ENCODE data around the gene ARHGEF17. TPM values are rescaled to one million over a fixed set of nuclear protein-coding genes. Genes with fewer than 3 reads are reported as not detected.

The ARHGEF17 gene
- not detected for total RNA-seq

GRCh38 chr11:73308003-73308960, at the start of gene ARHGEF17:
TSS of gene ARHGEF17 (plus strand) at chr11:73308276. CDS start at chr11:73308639, 363 bp downstream.
- Mint-ChIP-seq H3K36me3 (no peaks in the 10 kb centered on the region), H3K27ac (peak within 1 kb of the TSS; percentile 44), H3K9me3 (ENCODE audit: low read depth) (no peaks in the 10 kb centered on the region), H3K4me1 (peaks cover 6% of the 10 kb centered on the region), H3K27me3 (peaks cover 31% of the 10 kb centered on the region), H3K4me3 (peak within 1 kb of the TSS; percentile 74)
- ATAC-seq, result peak; percentile 26
- CTCF ChIA-PET, result interaction anchor here (0.6 to 17.2 kb wide), 23 partner anchors 8 to 318 kb away, joined by 3 to 190 read pairs (median 4); no protein-coding TSS in a partner anchor
- peak; percentile 46 for DNase-seq

GRCh38 chr11:73259406-73260126, 48.5 kb upstream of the ARHGEF17 start:
- Mint-ChIP-seq H3K9me3 (ENCODE audit: low read depth) (no peaks in the 10 kb centered on the region), H3K36me3 (no peaks in the 10 kb centered on the region), H3K27ac (no peak overlapping the region), H3K4me3 (no peak overlapping the region), H3K27me3 (peaks cover 24% of the 10 kb centered on the region), H3K4me1 (no peaks in the 10 kb centered on the region)
- ATAC-seq, result no peak
- no peak for DNase-seq
- CTCF ChIA-PET, result no interaction called here

DNA sequence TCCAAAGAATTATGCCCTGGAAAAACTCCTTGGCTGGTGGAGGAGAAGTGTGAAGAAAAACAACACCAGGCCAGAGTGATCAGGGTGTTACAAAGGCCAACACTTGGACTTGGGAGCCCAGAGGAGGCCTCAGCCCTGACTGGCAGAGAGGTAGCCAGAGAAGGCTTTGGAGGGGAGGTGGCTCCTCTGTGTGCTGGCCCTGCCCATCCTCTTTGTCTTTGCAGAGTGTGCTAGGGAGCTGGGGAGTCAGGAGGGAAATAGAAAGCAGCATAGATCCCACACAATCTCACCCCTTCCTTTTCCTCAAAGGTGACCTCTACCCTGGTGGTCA, 48.0 kb upstream of the ARHGEF17 start:
- no peaks in the 10 kb centered on the region for H3K4me1 Mint-ChIP-seq
- no peaks in the 10 kb centered on the region for H3K9me3 Mint-ChIP-seq (ENCODE audit: low read depth)
- ATAC-seq (no peak), DNase-seq (no peak)
- H3K27ac Mint-ChIP-seq, result no peak overlapping the region
- CTCF ChIA-PET, result interaction anchor here (0.6 kb wide), 1 partner anchor 971 kb away, joined by 3 read pairs; no protein-coding TSS in a partner anchor
- H3K36me3 Mint-ChIP-seq, result no peaks in the 10 kb centered on the region
- H3K4me3 Mint-ChIP-seq, result no peak overlapping the region
- peaks cover 29% of the 10 kb centered on the region for H3K27me3 Mint-ChIP-seq

DNA sequence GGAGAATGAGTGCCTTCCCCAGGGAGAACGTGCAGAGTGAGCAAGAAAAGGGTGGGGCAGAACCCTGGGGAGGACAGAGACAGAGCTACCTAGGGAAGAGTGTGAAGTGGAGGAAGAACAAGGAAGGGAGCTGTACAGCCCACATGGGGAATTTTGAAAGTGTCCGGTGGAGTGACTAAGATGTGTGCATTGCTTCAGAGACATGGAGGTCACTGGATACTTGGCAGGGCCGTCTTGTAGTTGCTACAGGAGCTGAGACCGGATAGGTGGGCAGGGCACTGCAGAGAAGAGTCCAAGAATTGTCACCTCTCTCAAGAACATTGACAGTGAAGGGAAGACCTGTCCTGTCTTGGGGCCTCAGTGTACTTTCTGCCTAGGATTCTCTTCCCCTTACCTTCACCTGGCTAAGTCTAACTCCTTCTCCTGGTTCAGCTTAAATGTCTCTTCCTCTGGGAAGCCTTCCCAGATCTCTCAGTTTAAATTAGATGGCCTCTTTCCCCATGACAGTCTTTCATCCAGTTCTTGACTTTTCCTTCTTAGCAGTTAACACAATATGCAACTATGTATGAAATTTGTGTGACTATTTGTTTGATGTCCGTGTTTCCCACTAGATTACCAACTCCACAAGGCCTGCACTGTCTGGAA, 45.1 kb upstream of the ARHGEF17 start:
- Mint-ChIP-seq H3K36me3 (no peaks in the 10 kb centered on the region), H3K27ac (no peak overlapping the region), H3K27me3 (peaks cover 48% of the 10 kb centered on the region), H3K4me3 (no peak overlapping the region), H3K9me3 (ENCODE audit: low read depth) (no peaks in the 10 kb centered on the region), H3K4me1 (no peaks in the 10 kb centered on the region)
- ATAC-seq (no peak), DNase-seq (no peak)
- CTCF ChIA-PET, result interaction anchor here (1.6 kb wide), 1 partner anchor 10 kb away, joined by 4 read pairs; no protein-coding TSS in a partner anchor

- no peak for DNase-seq
- H3K4me1 Mint-ChIP-seq, result no peaks in the 10 kb centered on the region
- H3K27me3 Mint-ChIP-seq, result peaks cover 48% of the 10 kb centered on the region
- CTCF ChIA-PET, result interaction anchor here (0.6 to 1.6 kb wide), 2 partner anchors 11 to 26 kb away, joined by 3 to 4 read pairs; no protein-coding TSS in a partner anchor
- no peaks in the 10 kb centered on the region for H3K9me3 Mint-ChIP-seq (ENCODE audit: low read depth)
- no peak overlapping the region for H3K4me3 Mint-ChIP-seq
- no peaks in the 10 kb centered on the region for H3K36me3 Mint-ChIP-seq
- no peak for ATAC-seq
- no peak overlapping the region for H3K27ac Mint-ChIP-seq
These were observed 44.4 kb upstream of the ARHGEF17 start for GRCh38 chr11:73263640-73264039.

- Mint-ChIP-seq H3K27me3 (peaks cover 45% of the 10 kb centered on the region), H3K4me1 (no peaks in the 10 kb centered on the region), H3K36me3 (no peaks in the 10 kb centered on the region), H3K9me3 (ENCODE audit: low read depth) (no peaks in the 10 kb centered on the region), H3K27ac (no peak overlapping the region), H3K4me3 (no peak overlapping the region)
- DNase-seq, result no peak
- CTCF ChIA-PET, result interaction anchor here (1.2 to 1.5 kb wide), 3 partner anchors 29 to 70 kb away, joined by 3 to 5 read pairs (median 4); no protein-coding TSS in a partner anchor
- no peak for ATAC-seq
These were observed 42.7 kb upstream of the ARHGEF17 start for GRCh38 chr11:73265278-73265810.

DNA sequence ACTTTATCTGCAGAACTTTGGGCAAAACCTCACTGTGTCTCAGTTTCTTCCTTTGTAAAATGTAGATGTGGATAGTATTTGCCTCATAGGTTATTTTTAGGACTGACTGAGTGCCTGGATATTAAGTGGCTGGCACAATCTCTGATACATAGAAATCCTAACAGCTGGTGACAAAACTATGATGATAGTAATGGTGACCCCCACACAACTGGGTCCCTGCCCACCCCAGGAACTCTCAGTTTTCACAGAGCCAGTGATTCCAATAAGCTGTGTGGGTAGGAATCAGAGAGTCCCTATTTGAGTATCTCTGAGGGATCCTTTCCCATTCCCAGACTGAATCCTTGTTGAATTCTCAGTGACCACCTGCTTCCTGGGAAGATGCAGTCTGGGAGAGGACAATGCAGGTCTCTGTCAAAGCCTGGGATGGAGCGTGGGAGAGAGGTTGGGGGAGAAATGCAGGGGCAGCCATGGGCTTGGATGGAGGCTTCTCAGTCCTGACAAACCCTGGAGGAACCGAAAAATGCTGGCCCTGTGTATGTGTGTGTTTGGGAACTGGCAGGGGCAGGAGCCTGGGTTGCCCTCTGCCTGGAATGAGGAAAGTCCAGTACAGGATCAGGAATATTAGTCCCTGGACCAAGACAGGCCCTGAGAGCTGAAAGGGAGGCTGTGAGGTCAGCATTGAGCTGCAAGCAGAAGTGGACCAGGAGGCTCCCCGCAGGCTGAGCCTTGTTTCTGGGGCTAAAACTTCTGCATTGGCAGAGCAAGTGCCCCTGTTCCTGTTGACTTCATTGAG, 42.0 kb upstream of the ARHGEF17 start:
- H3K27me3 Mint-ChIP-seq, result peaks cover 45% of the 10 kb centered on the region
- CTCF ChIA-PET, result interaction anchor here (1.2 to 1.5 kb wide), 3 partner anchors 29 to 69 kb away, joined by 3 to 5 read pairs (median 4); no protein-coding TSS in a partner anchor
- no peaks in the 10 kb centered on the region for H3K36me3 Mint-ChIP-seq
- H3K9me3 Mint-ChIP-seq (ENCODE audit: low read depth), result no peaks in the 10 kb centered on the region
- no peaks in the 10 kb centered on the region for H3K4me1 Mint-ChIP-seq
- no peak for ATAC-seq
- DNase-seq, result no peak
- no peak overlapping the region for H3K27ac Mint-ChIP-seq
- H3K4me3 Mint-ChIP-seq, result no peak overlapping the region

GRCh38 chr11:73266646-73267020, 41.4 kb upstream of the ARHGEF17 start:
- Mint-ChIP-seq H3K4me1 (peaks cover 3% of the 10 kb centered on the region), H3K9me3 (ENCODE audit: low read depth) (no peaks in the 10 kb centered on the region), H3K27ac (no peak overlapping the region), H3K27me3 (peaks cover 45% of the 10 kb centered on the region), H3K36me3 (no peaks in the 10 kb centered on the region), H3K4me3 (no peak overlapping the region)
- CTCF ChIA-PET, result no interaction called here
- ATAC-seq (no peak), DNase-seq (no peak)

GRCh38 chr11:73267122-73267846, 40.8 kb upstream of the ARHGEF17 start:
- Mint-ChIP-seq H3K27ac (no peak overlapping the region), H3K4me1 (peaks cover 9% of the 10 kb centered on the region), H3K27me3 (peaks cover 42% of the 10 kb centered on the region), H3K9me3 (ENCODE audit: low read depth) (no peaks in the 10 kb centered on the region), H3K36me3 (no peaks in the 10 kb centered on the region), H3K4me3 (no peak overlapping the region)
- ATAC-seq (no peak), DNase-seq (no peak)
- CTCF ChIA-PET, result interaction anchor here (0.8 to 1.0 kb wide), 2 partner anchors 13 to 31 kb away, joined by 3 read pairs; no protein-coding TSS in a partner anchor

DNA sequence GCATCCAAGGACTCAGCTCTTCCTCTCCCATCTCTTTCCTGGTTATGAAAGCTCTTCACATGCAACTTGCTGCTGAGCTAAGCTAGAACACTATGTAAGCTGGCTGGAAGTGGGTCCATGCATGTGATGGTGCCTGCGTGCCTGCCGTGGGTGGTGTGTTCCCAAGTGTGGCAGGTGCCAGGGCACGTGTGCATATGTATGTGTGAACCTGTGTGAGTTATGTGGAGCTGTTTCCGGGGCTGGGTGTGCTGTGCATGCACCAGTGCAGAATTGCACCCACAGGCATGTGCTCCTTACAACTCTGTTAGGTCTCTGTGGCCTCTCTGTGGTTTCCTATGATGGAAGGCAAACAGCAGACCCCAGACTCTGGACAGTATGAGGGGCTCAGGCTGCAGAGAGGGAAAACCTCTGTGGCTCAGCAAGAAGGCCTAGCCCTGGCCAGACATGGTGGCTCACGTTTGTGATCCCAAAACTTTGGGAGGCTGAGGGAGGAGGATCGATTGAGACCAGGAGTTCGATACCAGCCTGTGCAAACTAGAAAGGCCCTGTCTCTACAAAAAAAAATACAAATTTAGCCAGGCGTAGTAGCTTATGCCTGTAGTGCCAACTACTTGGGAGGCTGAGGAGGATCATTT, 40.1 kb upstream of the ARHGEF17 start:
- Mint-ChIP-seq H3K9me3 (ENCODE audit: low read depth) (no peaks in the 10 kb centered on the region), H3K36me3 (no peaks in the 10 kb centered on the region), H3K27ac (no peak overlapping the region), H3K4me3 (no peak overlapping the region), H3K4me1 (peaks cover 9% of the 10 kb centered on the region), H3K27me3 (peaks cover 37% of the 10 kb centered on the region)
- DNase-seq (no peak), ATAC-seq (no peak)
- CTCF ChIA-PET, result interaction anchor here (0.8 to 1.0 kb wide), 2 partner anchors 12 to 31 kb away, joined by 3 read pairs; no protein-coding TSS in a partner anchor

- Mint-ChIP-seq H3K4me1 (peaks cover 9% of the 10 kb centered on the region), H3K27me3 (peaks cover 33% of the 10 kb centered on the region), H3K27ac (no peak overlapping the region), H3K36me3 (no peaks in the 10 kb centered on the region), H3K9me3 (ENCODE audit: low read depth) (no peaks in the 10 kb centered on the region), H3K4me3 (no peak overlapping the region)
- ATAC-seq (no peak), DNase-seq (no peak)
- CTCF ChIA-PET, result interaction anchor here (1.7 kb wide), 1 partner anchor 22 kb away, joined by 4 read pairs; no protein-coding TSS in a partner anchor
These were observed 39.3 kb upstream of the ARHGEF17 start for GRCh38 chr11:73268671-73269271.
